ENCODE measurements around the gene COX4I1.

The COX4I1 gene

DNA sequence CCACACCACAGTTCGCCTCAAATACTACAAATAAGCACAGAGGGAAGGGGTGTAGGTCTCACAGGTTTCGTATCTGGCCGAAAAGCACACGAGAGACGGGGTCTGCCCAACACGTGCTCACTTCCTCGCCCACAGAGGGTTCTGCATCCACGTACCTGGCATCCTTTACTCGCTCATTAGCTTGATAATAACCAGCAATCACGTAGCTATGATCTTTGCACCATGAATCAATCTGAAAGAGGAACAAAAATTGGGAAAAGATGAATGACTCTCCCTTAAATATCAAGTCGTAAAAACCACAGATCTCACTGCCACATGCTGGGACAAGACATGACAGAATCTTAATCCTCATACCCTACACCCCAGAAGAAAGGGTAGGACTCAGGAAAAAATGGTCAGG lies 10.7 kb upstream of the COX4I1 start:
- TF ChIP-seq LEF1 (IDR thresholded peaks at IDR 0.05; ENCODE audit: borderline replicate concordance) (no peak), FOXM1 (IDR thresholded peaks at IDR 0.05; ENCODE audit: borderline replicate concordance) (no peak), FOXK2 (IDR thresholded peaks at IDR 0.05) (no peak), HDGF (IDR thresholded peaks at IDR 0.05; ENCODE audit: borderline replicate concordance) (no peak)
- POLR2A ChIA-PET, result no interaction called here
- DNase-seq (ENCODE audit: extremely low spot score), result no peak
- CTCF ChIA-PET, result no interaction called here

DNA sequence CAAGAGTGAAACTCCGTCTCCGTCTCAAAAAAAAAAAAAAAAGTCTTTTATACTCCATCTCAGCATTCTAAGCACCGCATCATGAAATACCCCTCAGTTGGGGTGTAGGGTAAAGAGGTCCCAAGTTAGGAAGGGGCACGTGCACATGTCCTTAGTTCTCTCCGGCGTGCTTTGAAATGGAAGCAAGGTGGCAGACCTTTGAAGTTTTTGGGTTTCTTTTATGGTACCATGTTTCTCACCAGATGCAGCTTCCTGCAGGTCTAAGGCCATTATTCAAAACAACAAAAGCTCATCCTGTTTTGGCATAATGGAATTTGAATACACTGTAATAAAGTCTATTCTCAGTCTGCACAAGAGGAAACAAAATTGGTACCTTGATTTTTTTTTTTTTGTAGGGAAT lies 9.7 kb upstream of the COX4I1 start:
- ChIA-PET POLR2A (no interaction called here), CTCF (interaction anchor here (0.7 kb wide), 1 partner anchor 52 kb away, joined by 3 read pairs; no protein-coding TSS in a partner anchor)
- TF ChIP-seq ARNT (IDR thresholded peaks at IDR 0.05), result no peak
- no peak for TF ChIP-seq L3MBTL2 (conservative IDR thresholded peaks at IDR 0.05)
- no peak for TF ChIP-seq ELF4 (IDR thresholded peaks at IDR 0.05)
- no peak for TF ChIP-seq FOXM1 (IDR thresholded peaks at IDR 0.05; ENCODE audit: borderline replicate concordance)
- TF ChIP-seq, protein P1, sequence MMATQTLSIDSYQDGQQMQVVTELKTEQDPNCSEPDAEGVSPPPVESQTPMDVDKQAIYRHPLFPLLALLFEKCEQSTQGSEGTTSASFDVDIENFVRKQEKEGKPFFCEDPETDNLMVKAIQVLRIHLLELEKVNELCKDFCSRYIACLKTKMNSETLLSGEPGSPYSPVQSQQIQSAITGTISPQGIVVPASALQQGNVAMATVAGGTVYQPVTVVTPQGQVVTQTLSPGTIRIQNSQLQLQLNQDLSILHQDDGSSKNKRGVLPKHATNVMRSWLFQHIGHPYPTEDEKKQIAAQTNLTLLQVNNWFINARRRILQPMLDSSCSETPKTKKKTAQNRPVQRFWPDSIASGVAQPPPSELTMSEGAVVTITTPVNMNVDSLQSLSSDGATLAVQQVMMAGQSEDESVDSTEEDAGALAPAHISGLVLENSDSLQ (IDR thresholded peaks at IDR 0.05), result no peak
- TF ChIP-seq FOXA1 (IDR thresholded peaks at IDR 0.05), result no peak
- no peak for TF ChIP-seq ZNF384 (IDR thresholded peaks at IDR 0.05)
- no peak for TF ChIP-seq LEF1 (IDR thresholded peaks at IDR 0.05; ENCODE audit: borderline replicate concordance)
- no peak for TF ChIP-seq SP1 (IDR thresholded peaks at IDR 0.05)
- no peak for TF ChIP-seq FOXK2 (IDR thresholded peaks at IDR 0.05)
- no peak for TF ChIP-seq HDGF (IDR thresholded peaks at IDR 0.05; ENCODE audit: borderline replicate concordance)
- TF ChIP-seq BHLHE40 (IDR thresholded peaks at IDR 0.05; ENCODE audit: borderline replicate concordance), result no peak
- no peak for TF ChIP-seq TARDBP (IDR thresholded peaks at IDR 0.05)
- no peak for TF ChIP-seq CTBP1 (IDR thresholded peaks at IDR 0.05; ENCODE audit: borderline replicate concordance)
- TF ChIP-seq SUZ12 (IDR thresholded peaks at IDR 0.05), result no peak
- no peak for TF ChIP-seq NFRKB (IDR thresholded peaks at IDR 0.05)
- DNase-seq (ENCODE audit: extremely low spot score), result no peak

DNA sequence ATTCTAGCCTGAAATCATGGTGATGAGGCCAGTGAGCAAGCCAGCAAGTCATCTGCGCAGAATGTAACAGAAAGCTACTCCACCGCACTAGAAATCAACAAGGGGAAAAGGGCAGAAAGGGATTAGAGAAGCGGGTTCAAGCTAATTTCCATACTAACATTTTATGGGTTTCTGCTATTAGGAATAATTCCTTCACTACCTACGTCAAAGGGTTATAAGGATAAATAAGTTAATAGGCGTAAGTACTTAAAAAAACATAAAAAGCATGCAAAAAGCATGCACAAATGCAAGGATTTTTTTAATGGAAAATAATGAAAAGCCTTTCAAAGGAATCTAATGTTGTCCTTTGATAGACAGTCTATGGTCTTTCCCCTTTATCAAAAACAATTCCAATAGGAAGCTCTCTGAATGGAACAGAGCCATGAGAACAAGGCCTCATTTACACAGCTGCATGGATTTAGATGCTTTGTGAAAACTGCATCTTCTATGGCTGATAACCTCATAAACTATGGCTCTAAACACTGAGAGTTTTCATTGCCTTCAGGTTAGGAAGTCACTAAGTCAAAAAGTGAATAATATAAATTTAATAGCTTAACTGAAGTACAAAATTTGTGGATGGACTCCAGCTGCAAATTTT lies 5.7 kb upstream of the COX4I1 start:
- ChIA-PET POLR2A (no interaction called here), CTCF (no interaction called here)
- TF ChIP-seq FOXA1 (IDR thresholded peaks at IDR 0.05), result no peak
- no peak for TF ChIP-seq HDGF (IDR thresholded peaks at IDR 0.05; ENCODE audit: borderline replicate concordance)
- TF ChIP-seq SP1 (IDR thresholded peaks at IDR 0.05), result no peak
- TF ChIP-seq FOXM1 (IDR thresholded peaks at IDR 0.05; ENCODE audit: borderline replicate concordance), result no peak
- no peak for TF ChIP-seq TARDBP (IDR thresholded peaks at IDR 0.05)
- TF ChIP-seq ZNF384 (IDR thresholded peaks at IDR 0.05), result no peak
- TF ChIP-seq L3MBTL2 (conservative IDR thresholded peaks at IDR 0.05), result no peak
- no peak for TF ChIP-seq NFRKB (IDR thresholded peaks at IDR 0.05)
- no peak for TF ChIP-seq ARNT (IDR thresholded peaks at IDR 0.05)
- no peak for TF ChIP-seq BHLHE40 (IDR thresholded peaks at IDR 0.05; ENCODE audit: borderline replicate concordance)
- TF ChIP-seq FOXK2 (IDR thresholded peaks at IDR 0.05), result no peak
- TF ChIP-seq CTBP1 (IDR thresholded peaks at IDR 0.05; ENCODE audit: borderline replicate concordance), result no peak
- TF ChIP-seq LEF1 (IDR thresholded peaks at IDR 0.05; ENCODE audit: borderline replicate concordance), result no peak
- DNase-seq (ENCODE audit: extremely low spot score), result no peak

DNA sequence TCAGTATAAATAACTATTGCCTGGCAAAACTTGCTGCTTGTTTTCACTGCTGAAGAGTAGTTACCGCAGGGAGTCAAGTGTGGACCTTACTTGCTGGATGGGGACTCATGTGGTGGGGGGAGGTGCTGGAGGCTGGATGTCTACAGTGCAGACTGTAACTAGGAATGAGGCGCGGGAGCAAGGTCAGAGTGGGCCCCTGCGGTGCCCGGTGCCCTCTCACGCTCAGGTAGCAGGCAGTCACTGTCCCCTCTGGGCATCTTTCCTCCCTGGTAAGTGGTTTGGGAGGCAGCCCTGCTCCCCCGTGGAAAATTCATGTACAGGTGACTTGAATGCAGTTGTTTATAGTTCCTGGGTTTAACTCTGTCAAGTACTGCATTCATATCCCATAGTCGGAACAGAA lies 4.8 kb upstream of the COX4I1 start:
- POLR2A ChIA-PET, result no interaction called here
- CTCF ChIA-PET, result no interaction called here
- TF ChIP-seq FOXK2 (IDR thresholded peaks at IDR 0.05), result no peak
- TF ChIP-seq LEF1 (IDR thresholded peaks at IDR 0.05; ENCODE audit: borderline replicate concordance), result no peak
- TF ChIP-seq, protein P1 (IDR thresholded peaks at IDR 0.05), result no peak
- no peak for TF ChIP-seq HDGF (IDR thresholded peaks at IDR 0.05; ENCODE audit: borderline replicate concordance)
- no peak for TF ChIP-seq ARNT (IDR thresholded peaks at IDR 0.05)
- TF ChIP-seq L3MBTL2 (conservative IDR thresholded peaks at IDR 0.05), result no peak
- no peak for DNase-seq (ENCODE audit: extremely low spot score)

DNA sequence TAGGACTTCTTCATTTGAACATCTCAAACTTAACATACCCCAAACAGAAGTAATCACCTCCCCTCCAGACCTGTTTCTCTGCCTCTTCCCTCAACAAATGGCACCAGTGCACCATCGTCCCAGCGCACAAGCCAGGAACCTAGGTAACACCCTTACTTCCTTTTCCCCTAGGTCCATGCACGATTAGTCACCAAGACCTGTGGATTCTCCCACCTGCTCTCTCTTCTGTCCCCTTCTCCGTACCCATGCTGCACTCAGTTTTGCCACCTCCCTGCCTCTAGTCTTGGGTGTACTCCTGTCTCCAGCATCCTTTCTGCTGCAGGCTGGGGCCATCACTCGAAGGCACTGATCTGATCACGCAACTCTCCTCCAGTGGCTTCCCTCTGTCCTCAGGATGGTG lies 3.3 kb upstream of the COX4I1 start:
- DNase-seq (ENCODE audit: extremely low spot score), result no peak
- TF ChIP-seq LEF1 (IDR thresholded peaks at IDR 0.05; ENCODE audit: borderline replicate concordance), result no peak
- TF ChIP-seq, protein P1 (IDR thresholded peaks at IDR 0.05), result no peak
- no peak for TF ChIP-seq L3MBTL2 (conservative IDR thresholded peaks at IDR 0.05)
- TF ChIP-seq ELF4 (IDR thresholded peaks at IDR 0.05), result no peak
- TF ChIP-seq SP1 (IDR thresholded peaks at IDR 0.05), result no peak
- TF ChIP-seq FOXK2 (IDR thresholded peaks at IDR 0.05), result no peak
- TF ChIP-seq SUZ12 (IDR thresholded peaks at IDR 0.05), result no peak
- TF ChIP-seq FOXM1 (IDR thresholded peaks at IDR 0.05; ENCODE audit: borderline replicate concordance), result no peak
- TF ChIP-seq CTBP1 (IDR thresholded peaks at IDR 0.05; ENCODE audit: borderline replicate concordance), result no peak
- TF ChIP-seq NFRKB (IDR thresholded peaks at IDR 0.05), result no peak
- TF ChIP-seq TARDBP (IDR thresholded peaks at IDR 0.05), result no peak
- ChIA-PET CTCF (no interaction called here), POLR2A (no interaction called here)

DNA sequence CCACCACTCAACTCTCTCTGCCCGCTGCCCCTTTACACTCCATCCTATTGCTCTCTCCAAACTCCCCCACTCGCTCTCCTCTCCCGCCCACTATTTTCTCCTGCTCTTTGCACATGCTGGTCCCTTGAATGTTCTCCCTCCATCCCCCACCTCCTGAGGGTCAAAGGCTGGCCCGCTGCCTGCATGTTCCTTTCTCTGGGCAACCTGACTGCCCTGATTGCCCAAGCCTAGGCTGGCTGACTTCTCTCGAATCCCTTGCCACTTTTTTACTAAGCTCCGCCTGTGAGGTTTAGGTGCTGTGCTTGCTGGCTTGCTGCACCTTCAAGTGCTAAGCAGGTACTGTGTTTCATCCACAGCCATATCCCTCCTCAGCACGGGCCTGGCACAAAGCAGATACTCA lies 2.9 kb upstream of the COX4I1 start:
- POLR2A ChIA-PET, result no interaction called here
- CTCF ChIA-PET, result no interaction called here
- TF ChIP-seq ZNF384 (IDR thresholded peaks at IDR 0.05) (no peak), ELF4 (IDR thresholded peaks at IDR 0.05) (no peak), NFRKB (IDR thresholded peaks at IDR 0.05) (no peak), CTBP1 (IDR thresholded peaks at IDR 0.05; ENCODE audit: borderline replicate concordance) (no peak), TARDBP (IDR thresholded peaks at IDR 0.05) (no peak), ARNT (IDR thresholded peaks at IDR 0.05) (no peak), FOXK2 (IDR thresholded peaks at IDR 0.05) (no peak), FOXA1 (IDR thresholded peaks at IDR 0.05) (no peak), FOXM1 (IDR thresholded peaks at IDR 0.05; ENCODE audit: borderline replicate concordance) (no peak), L3MBTL2 (conservative IDR thresholded peaks at IDR 0.05) (no peak), LEF1 (IDR thresholded peaks at IDR 0.05; ENCODE audit: borderline replicate concordance) (no peak), BHLHE40 (IDR thresholded peaks at IDR 0.05; ENCODE audit: borderline replicate concordance) (no peak), SUZ12 (IDR thresholded peaks at IDR 0.05) (no peak)
- TF ChIP-seq, protein P1 (IDR thresholded peaks at IDR 0.05), result no peak
- DNase-seq (ENCODE audit: extremely low spot score), result no peak

Data from HEK293T (cell line).